SIG-M5 treated with dmso at 0.1 percent for 504 hours (cell line): ENCODE results near the gene ATE1.
"Not testable (repeated sequence)": the region's sequence is repeated elsewhere in the genome, so short reads cannot be mapped to it uniquely, and the experiment has no call there.

ENCODE experiments used
- DNase-seq: peaks from one replicate; lab custom pipeline; 2025; ENCODE audit not compliant: unreplicated experiment; lab: John Stamatoyannopoulos, UW

The ATE1 gene

GRCh38 chr10:121833387-121833786, 94.4 kb downstream of the ATE1 start:
- DNase-seq, result no peak

- no peak for DNase-seq
Measured at GRCh38 chr10:121832647-121833046, 95.2 kb downstream of the ATE1 start.

- DNase-seq, result no peak
Measured at GRCh38 chr10:121831777-121832176, 96.1 kb downstream of the ATE1 start.

- no peak for DNase-seq
Measured at GRCh38 chr10:121831237-121831636, 96.6 kb downstream of the ATE1 start.

- DNase-seq, result no peak
Measured at GRCh38 chr10:121830101-121830500, 97.7 kb downstream of the ATE1 start.

- DNase-seq, result no peak
Measured at GRCh38 chr10:121828045-121828444, 99.8 kb downstream of the ATE1 start.

- DNase-seq, result not testable (repeated sequence)
Measured at GRCh38 chr10:121826773-121827172, 101.1 kb downstream of the ATE1 start.

GRCh38 chr10:121823993-121824463, 103.8 kb downstream of the ATE1 start:
- DNase-seq, result peak; percentile 28

- DNase-seq, result no peak
Measured at GRCh38 chr10:121822724-121823123, 105.1 kb downstream of the ATE1 start.

- DNase-seq, result no peak
Measured at GRCh38 chr10:121822180-121822579, 105.7 kb downstream of the ATE1 start.

- DNase-seq, result no peak
Measured at GRCh38 chr10:121819049-121819448, 108.8 kb downstream of the ATE1 start.

GRCh38 chr10:121818599-121818998, 109.2 kb downstream of the ATE1 start:
- DNase-seq, result no peak

GRCh38 chr10:121816197-121816596, 111.6 kb downstream of the ATE1 start:
- no peak for DNase-seq

- DNase-seq, result no peak
Measured at GRCh38 chr10:121813857-121814256, 114.0 kb downstream of the ATE1 start.

- no peak for DNase-seq
Measured at GRCh38 chr10:121813211-121813815, 114.5 kb downstream of the ATE1 start.

- DNase-seq, result no peak
Measured at GRCh38 chr10:121812031-121812430, 115.8 kb downstream of the ATE1 start.

GRCh38 chr10:121811386-121811785, 116.4 kb downstream of the ATE1 start:
- no peak for DNase-seq

- no peak for DNase-seq
Measured at GRCh38 chr10:121808835-121809234, 119.0 kb downstream of the ATE1 start.

- no peak for DNase-seq
Measured at GRCh38 chr10:121804460-121804859, 123.4 kb downstream of the ATE1 start.

GRCh38 chr10:121803611-121804010, 124.2 kb downstream of the ATE1 start:
- DNase-seq, result no peak

GRCh38 chr10:121800831-121801230, 127.0 kb downstream of the ATE1 start:
- DNase-seq, result no peak

- DNase-seq, result no peak
Measured at GRCh38 chr10:121800146-121800545, 127.7 kb downstream of the ATE1 start.

- no peak for DNase-seq
Measured at GRCh38 chr10:121797490-121797889, 130.3 kb downstream of the ATE1 start.
